Measurements from ENCODE around the gene PEX14. TPM values are rescaled to one million over a fixed set of nuclear protein-coding genes. Genes with fewer than 3 reads are reported as not detected.

PEX14 gene
- total and polyA plus RNA-seq, 10 of the 15 experiments (the other 5 are each of a cell fraction or from before 2014, with no cell fraction given) = 1.4 to 23.2 (median 12.0) TPM

DNA sequence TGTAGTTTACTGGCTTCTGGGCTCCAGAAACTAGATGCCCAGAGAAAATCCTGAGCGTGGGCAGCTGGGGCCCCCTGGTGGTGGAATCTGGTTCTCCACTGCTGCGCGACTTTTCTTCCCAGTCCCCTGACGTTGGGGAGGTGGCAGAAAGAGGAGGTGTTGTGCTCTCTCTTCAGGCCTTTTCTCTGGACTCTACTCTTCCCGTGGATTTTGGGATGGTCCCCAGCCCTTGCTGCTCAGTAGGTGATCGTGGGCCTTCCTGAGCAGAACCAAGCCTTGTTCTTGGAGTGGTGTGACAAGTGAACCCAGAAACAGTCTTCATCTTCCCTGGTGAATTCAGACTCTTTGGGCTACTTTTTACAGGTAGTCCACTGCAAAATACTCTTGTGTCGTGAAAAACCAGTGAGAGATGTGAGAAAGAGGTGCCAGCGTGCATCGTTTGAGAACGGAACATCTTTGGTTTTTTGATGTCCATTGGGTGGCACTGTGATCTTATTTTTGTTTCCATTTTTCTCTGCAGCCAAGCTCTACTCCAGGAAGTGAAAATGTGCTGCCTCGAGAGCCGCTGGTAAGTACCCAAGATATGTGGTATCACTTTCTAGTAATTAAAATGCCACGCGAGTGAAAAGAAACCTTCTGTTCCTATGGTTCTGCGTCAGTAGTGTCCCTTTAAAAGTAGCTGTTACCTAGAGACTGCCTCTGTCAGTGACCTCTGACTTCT is 20.2 kb downstream of the PEX14 start (continued):
- TF ChIP-seq, protein P1, sequence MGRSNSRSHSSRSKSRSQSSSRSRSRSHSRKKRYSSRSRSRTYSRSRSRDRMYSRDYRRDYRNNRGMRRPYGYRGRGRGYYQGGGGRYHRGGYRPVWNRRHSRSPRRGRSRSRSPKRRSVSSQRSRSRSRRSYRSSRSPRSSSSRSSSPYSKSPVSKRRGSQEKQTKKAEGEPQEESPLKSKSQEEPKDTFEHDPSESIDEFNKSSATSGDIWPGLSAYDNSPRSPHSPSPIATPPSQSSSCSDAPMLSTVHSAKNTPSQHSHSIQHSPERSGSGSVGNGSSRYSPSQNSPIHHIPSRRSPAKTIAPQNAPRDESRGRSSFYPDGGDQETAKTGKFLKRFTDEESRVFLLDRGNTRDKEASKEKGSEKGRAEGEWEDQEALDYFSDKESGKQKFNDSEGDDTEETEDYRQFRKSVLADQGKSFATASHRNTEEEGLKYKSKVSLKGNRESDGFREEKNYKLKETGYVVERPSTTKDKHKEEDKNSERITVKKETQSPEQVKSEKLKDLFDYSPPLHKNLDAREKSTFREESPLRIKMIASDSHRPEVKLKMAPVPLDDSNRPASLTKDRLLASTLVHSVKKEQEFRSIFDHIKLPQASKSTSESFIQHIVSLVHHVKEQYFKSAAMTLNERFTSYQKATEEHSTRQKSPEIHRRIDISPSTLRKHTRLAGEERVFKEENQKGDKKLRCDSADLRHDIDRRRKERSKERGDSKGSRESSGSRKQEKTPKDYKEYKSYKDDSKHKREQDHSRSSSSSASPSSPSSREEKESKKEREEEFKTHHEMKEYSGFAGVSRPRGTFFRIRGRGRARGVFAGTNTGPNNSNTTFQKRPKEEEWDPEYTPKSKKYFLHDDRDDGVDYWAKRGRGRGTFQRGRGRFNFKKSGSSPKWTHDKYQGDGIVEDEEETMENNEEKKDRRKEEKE (IDR thresholded peaks at IDR 0.05) = no peak

DNA sequence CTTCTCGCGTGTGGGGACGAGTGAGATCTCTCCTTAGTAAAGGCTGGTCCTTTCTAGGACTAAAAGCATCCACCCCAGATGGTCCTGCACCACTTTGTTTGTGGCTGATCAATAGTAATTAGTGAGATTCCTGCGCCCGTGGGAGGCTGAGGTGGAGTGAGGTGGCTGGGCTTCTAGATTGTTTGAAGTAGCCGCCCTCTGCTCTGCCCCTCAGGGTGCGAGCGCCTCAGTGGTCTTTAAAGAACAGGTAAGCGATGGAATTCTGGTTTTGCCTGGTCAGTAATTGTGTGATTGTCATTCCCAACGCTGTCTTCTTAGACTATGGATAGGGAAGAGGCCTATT is 20.7 kb downstream of the PEX14 start:
- Histone ChIP-seq H3K4me1 (ENCODE audit: control insufficient read depth, insufficient read depth, low read length) (peaks cover 25% of the 10 kb centered on the region), H3K4me3 (peak overlapping the region; percentile 52), H3K27ac (ENCODE audit: control insufficient read depth, insufficient read depth) (peak overlapping the region; percentile 83), H4K20me1 (ENCODE audit: control insufficient read depth, insufficient read depth) (no peaks in the 10 kb centered on the region), H3K9me3 (replicated peaks; ENCODE audit: control insufficient read depth, insufficient read depth, low read length) (no peaks in the 10 kb centered on the region), H3K9ac (ENCODE audit: control insufficient read depth, insufficient read depth, low read length) (peak overlapping the region; percentile 58), H3K79me2 (ENCODE audit: control insufficient read depth, insufficient read depth, low read length) (peaks cover 33% of the 10 kb centered on the region), H2AFZ (ENCODE audit: control insufficient read depth, low read depth, low read length) (peak overlapping the region; percentile 38), H3K4me2 (ENCODE audit: control insufficient read depth, insufficient read depth) (peak overlapping the region; percentile 57), H3K36me3 (ENCODE audit: control insufficient read depth in 2 of 2, insufficient read depth in 2 of 2, low read length in 1 of 2) (peaks cover 3 to 12% of the 10 kb centered on the region in 2 experiments; a peak in 3 of 4 replicates), H3K27me3 (replicated peaks in 1 of 2; ENCODE audit: control insufficient read depth in 2 of 2, insufficient read depth in 2 of 2, low read length in 1 of 2) (no peaks in the 10 kb centered on the region)
- RAD21 ChIA-PET (ENCODE audit: unreplicated experiment) = interaction anchor here (0.6 to 8.4 kb wide), 22 partner anchors 9 to 552 kb away, joined by 3 to 191 read pairs (median 5); partner anchors contain the start of genes CENPS, DFFA, LZIC and NMNAT1
- SMC1A ChIA-PET (ENCODE audit: uncharacterized antibody, unreplicated experiment) = interaction anchor here (0.8 to 6.4 kb wide), 16 partner anchors 8 to 542 kb away, joined by 3 to 122 read pairs (median 4); partner anchors contain the start of gene CENPS
- FAIRE-seq = no peak
- POLR2A ChIA-PET = interaction anchor here (0.5 to 2.6 kb wide), 8 partner anchors 9 to 488 kb away, joined by 3 to 17 read pairs (median 4); partner anchors contain the start of gene CENPS
- no peak for DNase-seq (ENCODE audit: low read depth, low spot score)
- CTCF ChIA-PET = interaction anchor here (0.7 to 12.5 kb wide), 40 partner anchors 9 to 1148 kb away, joined by 3 to 292 read pairs (median 5); partner anchors contain the start of genes CENPS and KIF1B
- intact Hi-C loops (cut with micrococcal nuclease; ENCODE audit: unreplicated experiment) = no loop called here
- in situ Hi-C loops (cut with MboI) = no loop called here
- ATAC-seq = no peak
- BruUV-seq (replicated peaks) = TSS peak; percentile 58
- 56% methylated on average over 10 of the region's 10 CpGs for WGBS (ENCODE audit: insufficient coverage, insufficient replicate concordance, low lambda C conversion rate, missing lambda C conversion rate)
- TF ChIP-seq, protein P2, sequence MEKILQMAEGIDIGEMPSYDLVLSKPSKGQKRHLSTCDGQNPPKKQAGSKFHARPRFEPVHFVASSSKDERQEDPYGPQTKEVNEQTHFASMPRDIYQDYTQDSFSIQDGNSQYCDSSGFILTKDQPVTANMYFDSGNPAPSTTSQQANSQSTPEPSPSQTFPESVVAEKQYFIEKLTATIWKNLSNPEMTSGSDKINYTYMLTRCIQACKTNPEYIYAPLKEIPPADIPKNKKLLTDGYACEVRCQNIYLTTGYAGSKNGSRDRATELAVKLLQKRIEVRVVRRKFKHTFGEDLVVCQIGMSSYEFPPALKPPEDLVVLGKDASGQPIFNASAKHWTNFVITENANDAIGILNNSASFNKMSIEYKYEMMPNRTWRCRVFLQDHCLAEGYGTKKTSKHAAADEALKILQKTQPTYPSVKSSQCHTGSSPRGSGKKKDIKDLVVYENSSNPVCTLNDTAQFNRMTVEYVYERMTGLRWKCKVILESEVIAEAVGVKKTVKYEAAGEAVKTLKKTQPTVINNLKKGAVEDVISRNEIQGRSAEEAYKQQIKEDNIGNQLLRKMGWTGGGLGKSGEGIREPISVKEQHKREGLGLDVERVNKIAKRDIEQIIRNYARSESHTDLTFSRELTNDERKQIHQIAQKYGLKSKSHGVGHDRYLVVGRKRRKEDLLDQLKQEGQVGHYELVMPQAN (conservative IDR thresholded peaks at IDR 0.05) = 0 out of 2 replicates have a peak, but pooled peaks have one; percentile 5
- TF ChIP-seq BRCA1 (IDR thresholded peaks at IDR 0.05; ENCODE audit: low read depth, low read length) = peak; percentile 74
- TF ChIP-seq ZNF687 (IDR thresholded peaks at IDR 0.05) = 0 out of 2 replicates have a peak, but pooled peaks have one; percentile 24
- TF ChIP-seq ZBTB4 (CRISPR knock-in tag; IDR thresholded peaks at IDR 0.05) = no peak
- peak; percentile 36 for TF ChIP-seq SMARCA5 (IDR thresholded peaks at IDR 0.05)
- 0 out of 2 replicates have a peak, but pooled peaks have one; percentile 3 for TF ChIP-seq ZNF207 (IDR thresholded peaks at IDR 0.05; ENCODE audit: borderline replicate concordance)
